Sciatic nerve (tissue), 2 donors: ENCODE measurements around the gene AMHR2. TPM values are rescaled to one million over a fixed set of nuclear protein-coding genes. Genes with fewer than 3 reads are reported as not detected.
A peak's percentile ranks its signal among the peaks of the same experiment; 100 is the strongest.
"Not testable (repeated sequence)": the region's sequence is repeated elsewhere in the genome, so short reads cannot be mapped to it uniquely, and the experiment has no call there.

Experiments used
- ATAC-seq: fragments of 200-7000 bp; cut with Tn5 transposase; one replicate; pipeline ENCODE4 v1.9.1; 2020; ENCODE audit warnings: mild to moderate bottlenecking, moderate library complexity
- DNase-seq: peaks from one replicate; pipeline ENCODE4 v3.0.0-alpha.2; 2020; ENCODE audit warnings: low spot score
- intact Hi-C: fragments of 100-400 bp; cut with DNase I; formaldehyde crosslinking; loops from one replicate; pipeline ENCODE4 v1.14.2; 2022
- total RNA-seq: library from RNA; stranded (reverse); fragmentation: NEBNext Ultra II Directional; extraction: Animal tissue kit (Norgen Biotek cat#: 25700); gene quantifications from one replicate; pipeline ENCODE4 v1.2.1, GENCODE V29; 2021
- donor health status: DM: no; HTN: no; CAD: no.
- donor health status: DM: no; HTN: no; CAD: no.

AMHR2 gene
- total RNA-seq, 1 donor from 2014 or later: not detected

DNA sequence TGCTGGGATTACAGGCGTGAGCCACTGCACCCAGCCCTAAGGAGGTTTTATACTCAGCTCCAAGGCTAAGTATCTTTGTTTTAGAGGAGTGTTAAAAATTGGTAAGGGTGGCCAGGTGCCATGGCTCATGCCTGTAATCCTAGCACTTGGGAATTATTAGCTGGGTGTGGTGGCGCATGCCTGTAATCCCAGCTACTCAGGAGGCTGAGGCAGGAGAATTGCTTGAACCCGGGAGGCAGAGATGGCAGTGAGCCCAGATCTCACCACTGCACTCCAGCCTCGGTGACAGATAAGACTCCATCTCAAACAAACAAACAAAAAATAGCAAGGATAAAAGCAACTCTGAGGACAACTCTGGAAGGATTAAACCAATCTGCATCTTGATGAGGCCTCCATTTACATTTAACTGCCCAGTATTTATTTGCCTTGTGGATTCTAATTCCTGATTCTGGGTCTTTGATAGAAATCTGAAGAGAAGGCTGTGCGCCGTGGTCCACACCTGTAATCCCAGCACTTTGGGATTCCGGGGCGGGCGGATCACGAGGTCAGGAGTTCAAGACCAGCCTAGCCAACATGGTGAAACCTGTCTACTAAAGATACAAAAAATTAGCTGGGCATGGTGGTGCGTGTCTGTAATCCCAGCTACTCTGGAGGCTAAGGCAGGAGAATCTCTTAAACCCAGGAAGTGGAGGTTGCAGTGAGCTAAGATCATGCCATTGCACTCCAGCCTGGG lies 21.1 kb downstream of the AMHR2 start:
- DNase-seq, ATAC-seq, intact Hi-C loops: not testable (repeated sequence)

- ATAC-seq (no peak), DNase-seq (no peak)
- intact Hi-C loops: loop anchor here (10.0 kb wide), 1 partner anchor 54 kb away; the partner anchor contains the start of genes NPFF and TARBP2
Measured at GRCh38 chr12:53450936-53451335, 27.3 kb downstream of the AMHR2 start.

GRCh38 chr12:53451661-53452158 lies 28.1 kb downstream of the AMHR2 start, which contains the start of gene PCBP2:
TSS of gene PCBP2 (plus strand) at chr12:53452102. CDS start at chr12:53454801, 2,699 bp downstream.
- ATAC-seq: peak; percentile 98
- intact Hi-C loops: loop anchor here (10.0 kb wide), 1 partner anchor 53 kb away; the partner anchor contains the start of genes NPFF and TARBP2
- DNase-seq: peak; percentile 98

DNA sequence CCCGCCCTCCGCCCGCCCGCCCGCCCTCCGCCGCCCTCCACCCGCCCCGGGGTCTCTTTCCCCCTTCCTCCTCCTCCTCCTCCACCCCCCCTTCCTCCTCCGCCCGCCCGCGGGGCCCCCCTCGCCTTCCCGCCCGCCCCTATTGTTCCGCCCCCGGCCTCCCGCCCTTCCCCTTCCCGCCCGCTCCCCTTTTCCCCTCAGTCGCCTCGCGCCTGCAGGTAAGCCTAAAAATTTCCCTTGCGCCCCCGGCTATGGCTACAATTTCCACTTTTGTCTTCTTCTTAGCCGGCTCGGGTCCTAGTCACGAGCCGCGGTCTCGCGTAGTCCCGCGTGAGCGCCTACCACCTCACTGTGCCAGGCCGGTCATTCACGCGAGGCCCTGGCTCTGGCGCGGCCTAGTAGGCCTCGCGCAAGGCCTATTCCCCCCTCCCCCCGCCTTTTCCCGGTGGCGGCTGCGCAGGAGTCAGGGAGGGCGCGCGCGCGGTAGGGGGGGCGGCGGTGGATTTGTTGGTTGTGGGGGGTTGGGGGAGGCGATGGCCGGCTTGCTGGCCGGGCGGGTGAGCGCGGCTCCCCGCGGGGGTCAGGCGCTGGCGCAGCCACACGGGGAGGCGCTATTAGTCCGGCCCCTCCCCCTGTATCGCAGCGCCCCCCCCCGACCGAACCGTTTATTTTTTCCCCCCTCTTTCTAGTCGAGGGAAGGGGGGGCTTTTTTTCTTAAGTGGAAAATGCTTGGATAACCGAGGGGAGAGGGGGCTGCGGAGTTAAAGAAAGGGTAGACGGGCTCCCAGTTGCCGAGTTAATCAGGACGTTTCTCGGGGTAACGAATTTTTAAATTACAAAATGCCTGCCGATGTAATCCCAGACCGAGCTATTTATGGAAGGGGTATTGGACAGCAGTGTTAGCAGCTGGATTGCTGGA lies 28.8 kb downstream of the AMHR2 start:
- ATAC-seq (peak; percentile 85), DNase-seq (peak; percentile 92)
- intact Hi-C loops: loop anchor here (10.0 kb wide), 1 partner anchor 52 kb away; the partner anchor contains the start of genes NPFF and TARBP2

- intact Hi-C loops: loop anchor here (10.0 kb wide), 1 partner anchor 51 kb away; the partner anchor contains the start of genes NPFF and TARBP2
- no peak for ATAC-seq
- no peak for DNase-seq
Measured at GRCh38 chr12:53453953-53454640, 30.4 kb downstream of the AMHR2 start.

- DNase-seq: no peak
- ATAC-seq: no peak
- intact Hi-C loops: loop anchor here (10.0 kb wide), 1 partner anchor 50 kb away; the partner anchor contains the start of genes NPFF and TARBP2
Measured at GRCh38 chr12:53454707-53455106, 31.1 kb downstream of the AMHR2 start.

GRCh38 chr12:53456654-53457366 lies 33.2 kb downstream of the AMHR2 start:
- intact Hi-C loops: loop anchor here (10.0 kb wide), 1 partner anchor 48 kb away; the partner anchor contains the start of genes NPFF and TARBP2
- no peak for ATAC-seq
- no peak for DNase-seq

DNA sequence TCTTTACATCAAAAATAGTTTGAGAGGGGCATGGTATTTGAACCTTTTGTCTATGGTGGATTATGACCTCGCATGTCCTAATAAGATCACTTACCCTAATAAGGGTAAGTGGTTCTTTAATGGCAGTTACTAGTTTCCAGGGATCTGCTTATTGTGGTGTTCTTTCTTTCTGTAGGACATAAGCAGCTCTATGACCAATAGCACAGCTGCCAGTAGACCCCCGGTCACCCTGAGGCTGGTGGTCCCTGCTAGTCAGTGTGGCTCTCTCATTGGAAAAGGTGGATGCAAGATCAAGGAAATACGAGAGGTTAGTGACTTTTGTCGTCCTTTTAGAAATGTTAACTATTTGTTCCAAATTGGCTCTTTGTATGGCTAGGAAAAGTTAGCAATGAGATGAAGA lies 35.4 kb downstream of the AMHR2 start:
- ATAC-seq (no peak), DNase-seq (no peak)
- intact Hi-C loops: loop anchor here (10.0 kb wide), 1 partner anchor 46 kb away; the partner anchor contains the start of genes NPFF and TARBP2

- intact Hi-C loops: no loop called here
- DNase-seq (no peak), ATAC-seq (no peak)
Measured at GRCh38 chr12:53461059-53461458, 37.4 kb downstream of the AMHR2 start.

GRCh38 chr12:53461591-53461990 lies 37.9 kb downstream of the AMHR2 start:
- DNase-seq (no peak), ATAC-seq (no peak)
- intact Hi-C loops: no loop called here

DNA sequence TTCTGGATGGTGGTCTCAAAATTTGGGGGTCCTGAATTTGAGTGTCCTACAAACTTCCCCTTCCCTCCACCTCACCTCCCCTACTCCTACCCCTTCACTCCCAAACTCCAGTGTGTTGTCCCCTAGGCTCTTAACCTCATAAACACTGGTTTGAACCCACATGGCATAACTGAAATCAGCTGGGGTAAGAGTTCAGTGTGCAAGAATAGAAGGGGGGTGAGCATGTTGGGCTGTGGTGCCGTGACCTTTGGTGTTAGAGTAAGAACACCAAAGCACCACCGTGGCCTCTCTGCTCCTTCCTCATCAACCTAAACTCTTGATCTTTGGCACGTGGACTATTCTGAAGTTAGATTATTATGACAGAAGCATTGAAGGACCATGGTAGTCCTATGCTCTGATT lies 39.3 kb downstream of the AMHR2 start:
- DNase-seq (no peak), ATAC-seq (no peak)
- intact Hi-C loops: no loop called here

DNA sequence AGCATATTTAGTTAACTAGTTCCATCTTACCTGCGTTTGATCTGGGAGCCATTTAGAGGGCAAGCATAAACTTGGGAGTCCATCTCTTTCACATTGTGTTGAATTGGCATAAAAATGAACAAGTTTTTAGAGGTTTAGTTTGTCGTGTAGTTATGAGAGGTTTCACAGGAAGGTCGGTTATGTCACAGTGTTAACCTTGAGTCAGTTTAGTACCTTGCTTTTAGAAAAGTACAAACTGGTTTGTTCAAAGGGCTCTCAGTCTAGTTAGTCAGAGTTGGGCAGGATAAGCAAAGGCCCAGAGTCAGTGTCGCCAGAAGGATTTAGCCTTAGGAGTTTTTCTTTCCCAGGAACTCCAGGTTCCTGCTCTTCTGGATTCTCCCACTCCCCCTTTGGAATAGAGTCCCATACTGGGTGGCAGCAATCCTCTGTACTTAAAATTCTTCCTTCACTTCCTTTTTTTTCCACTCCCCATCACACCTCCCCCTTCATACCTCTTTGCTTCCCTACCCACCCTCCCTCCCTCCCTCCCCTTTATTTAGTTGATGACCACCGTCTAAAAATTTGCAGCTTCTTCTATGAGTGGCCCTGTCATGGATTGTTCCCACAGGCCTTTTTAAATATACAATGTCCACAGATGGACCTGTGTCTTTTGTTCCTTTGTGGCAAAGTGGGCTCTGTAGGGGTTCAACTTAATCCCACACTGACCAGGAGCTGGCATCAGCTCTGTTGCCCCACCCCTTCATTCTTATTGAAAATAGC lies 40.3 kb downstream of the AMHR2 start:
- no peak for DNase-seq
- intact Hi-C loops: no loop called here
- no peak for ATAC-seq

GRCh38 chr12:53464685-53465418 lies 41.2 kb downstream of the AMHR2 start:
- DNase-seq (no peak), ATAC-seq (peak; percentile 31)
- intact Hi-C loops: no loop called here

GRCh38 chr12:53465679-53466078 lies 42.0 kb downstream of the AMHR2 start:
- DNase-seq: no peak
- intact Hi-C loops: no loop called here
- no peak for ATAC-seq

- intact Hi-C loops: no loop called here
- DNase-seq (no peak), ATAC-seq (no peak)
Measured at GRCh38 chr12:53466640-53467039, 43.0 kb downstream of the AMHR2 start.

GRCh38 chr12:53467082-53467481 lies 43.4 kb downstream of the AMHR2 start:
- ATAC-seq (no peak), DNase-seq (no peak)
- intact Hi-C loops: no loop called here

- DNase-seq: no peak
- intact Hi-C loops: no loop called here
- ATAC-seq: no peak
Measured at GRCh38 chr12:53467880-53468279, 44.2 kb downstream of the AMHR2 start.
